ENCODE data around the gene GABARAPL2. TPM values are rescaled to one million over a fixed set of nuclear protein-coding genes. Genes with fewer than 3 reads are reported as not detected.
"Not testable (repeated sequence)": the region's sequence is repeated elsewhere in the genome, so short reads cannot be mapped to it uniquely, and the experiment has no call there.

GABARAPL2 gene
- total and polyA plus RNA-seq, 2 donors (not counting 1 experiment from before 2014, with no cell fraction given): 73.0 to 84.9 TPM

GRCh38 chr16:75541236-75541635 lies 24.9 kb upstream of the GABARAPL2 start:
- no peaks in the 10 kb centered on the region for H3K4me1 ChIP-seq (ENCODE audit: control insufficient read depth in 2 of 2, insufficient read depth in 2 of 2, low read length in 2 of 2)
- ATAC-seq (ENCODE audit: low read depth): no peak
- intact Hi-C loops (cut with micrococcal nuclease): no loop called here

GRCh38 chr16:75542462-75542861 lies 23.7 kb upstream of the GABARAPL2 start:
- H3K4me1 ChIP-seq (ENCODE audit: control insufficient read depth in 2 of 2, insufficient read depth in 2 of 2, low read length in 2 of 2); H3K79me2 ChIP-seq (ENCODE audit: control insufficient read depth, insufficient read depth, low read length); H3K4me1 Mint-ChIP-seq; H3K4me3 ChIP-seq (ENCODE audit: control extremely low read depth in 1 of 5, extremely low read depth in 1 of 5, insufficient read depth in 1 of 5, low read depth in 2 of 5, low read length in 4 of 5); CTCF ChIA-PET; H3K9me3 ChIP-seq (ENCODE audit: control extremely low read depth in 1 of 3, control insufficient read depth in 2 of 3, insufficient read depth in 1 of 3, low read length in 2 of 3); H3K9ac ChIP-seq (ENCODE audit: low read length); H3K4me3 Mint-ChIP-seq; H3K36me3 ChIP-seq (replicated peaks in 1 of 2; ENCODE audit: control extremely low read depth in 1 of 2, control insufficient read depth in 1 of 2, extremely low read depth in 1 of 2, insufficient read depth in 2 of 2, low read length in 1 of 2); H3K27ac Mint-ChIP-seq; DNase-seq; H4K20me1 ChIP-seq (ENCODE audit: control insufficient read depth, insufficient read depth, low read length, poor library complexity, severe bottlenecking); ATAC-seq (ENCODE audit: low read depth); H3K4me2 ChIP-seq (replicated peaks; ENCODE audit: low read depth, low read length, poor library complexity, severe bottlenecking); H3K9me3 Mint-ChIP-seq (ENCODE audit: insufficient read depth); H2AFZ ChIP-seq (ENCODE audit: insufficient read depth, low read depth, low read length, poor library complexity, severe bottlenecking); H3K27me3 Mint-ChIP-seq; H3K27ac ChIP-seq (ENCODE audit: low read length in 2 of 2); POLR2A ChIA-PET; intact Hi-C loops (cut with micrococcal nuclease); H3K27me3 ChIP-seq (replicated peaks in 1 of 4; ENCODE audit: control extremely low read depth in 1 of 4, control insufficient read depth in 3 of 4, insufficient read depth in 4 of 4, low read length in 3 of 4): not testable (repeated sequence)
- 100% methylated on average over 1 of the region's 8 CpGs for WGBS (ENCODE audit: insufficient coverage)

More at GRCh38 chr16:75541236-75541635, 24.9 kb upstream of the GABARAPL2 start:
- Histone ChIP-seq H3K27me3 (replicated peaks in 1 of 4; ENCODE audit: control extremely low read depth in 1 of 4, control insufficient read depth in 3 of 4, insufficient read depth in 4 of 4, low read length in 3 of 4) (no peaks in the 10 kb centered on the region), H3K9ac (ENCODE audit: low read length) (no peak overlapping the region), H3K27ac (ENCODE audit: low read length in 2 of 2) (no peak overlapping the region), H3K36me3 (replicated peaks in 1 of 2; ENCODE audit: control extremely low read depth in 1 of 2, control insufficient read depth in 1 of 2, extremely low read depth in 1 of 2, insufficient read depth in 2 of 2, low read length in 1 of 2) (no peaks in the 10 kb centered on the region), H2AFZ (ENCODE audit: insufficient read depth, low read depth, low read length, poor library complexity, severe bottlenecking) (no peak overlapping the region), H3K9me3 (ENCODE audit: control extremely low read depth in 1 of 3, control insufficient read depth in 2 of 3, insufficient read depth in 1 of 3, low read length in 2 of 3) (no peaks in the 10 kb centered on the region), H3K4me2 (replicated peaks; ENCODE audit: low read depth, low read length, poor library complexity, severe bottlenecking) (no peak overlapping the region), H4K20me1 (ENCODE audit: control insufficient read depth, insufficient read depth, low read length, poor library complexity, severe bottlenecking) (no peaks in the 10 kb centered on the region), H3K4me3 (ENCODE audit: control extremely low read depth in 1 of 5, extremely low read depth in 1 of 5, insufficient read depth in 1 of 5, low read depth in 2 of 5, low read length in 4 of 5) (no peak overlapping the region), H3K79me2 (ENCODE audit: control insufficient read depth, insufficient read depth, low read length) (no peaks in the 10 kb centered on the region)
- POLR2A ChIA-PET: no interaction called here
- DNase-seq: no peak
- CTCF ChIA-PET: interaction anchor here (0.7 kb wide), 1 partner anchor 312 kb away, joined by 4 read pairs; no protein-coding TSS in a partner anchor
- Mint-ChIP-seq H3K27me3 (no peaks in the 10 kb centered on the region), H3K27ac (no peak overlapping the region), H3K9me3 (ENCODE audit: insufficient read depth) (no peaks in the 10 kb centered on the region), H3K4me3 (no peak overlapping the region), H3K4me1 (no peaks in the 10 kb centered on the region)
- TF ChIP-seq CTCF (IDR thresholded peaks at IDR 0.05) (no peak), EZH2 (IDR thresholded peaks at IDR 0.05; ENCODE audit: borderline replicate concordance, insufficient read depth, low read depth, low read length, poor library complexity, severe bottlenecking) (no peak)
- 100% methylated on average over 2 of the region's 5 CpGs for WGBS (ENCODE audit: insufficient coverage)

- H3K9me3 Mint-ChIP-seq (ENCODE audit: insufficient read depth); H4K20me1 ChIP-seq (ENCODE audit: control insufficient read depth, insufficient read depth, low read length, poor library complexity, severe bottlenecking); DNase-seq; H3K79me2 ChIP-seq (ENCODE audit: control insufficient read depth, insufficient read depth, low read length); H3K4me2 ChIP-seq (replicated peaks; ENCODE audit: low read depth, low read length, poor library complexity, severe bottlenecking); H3K4me1 Mint-ChIP-seq; H3K4me3 ChIP-seq (ENCODE audit: control extremely low read depth in 1 of 5, extremely low read depth in 1 of 5, insufficient read depth in 1 of 5, low read depth in 2 of 5, low read length in 4 of 5); H3K27ac Mint-ChIP-seq; H3K36me3 ChIP-seq (replicated peaks in 1 of 2; ENCODE audit: control extremely low read depth in 1 of 2, control insufficient read depth in 1 of 2, extremely low read depth in 1 of 2, insufficient read depth in 2 of 2, low read length in 1 of 2); intact Hi-C loops (cut with micrococcal nuclease); H3K9me3 ChIP-seq (ENCODE audit: control extremely low read depth in 1 of 3, control insufficient read depth in 2 of 3, insufficient read depth in 1 of 3, low read length in 2 of 3); H3K27me3 ChIP-seq (replicated peaks in 1 of 4; ENCODE audit: control extremely low read depth in 1 of 4, control insufficient read depth in 3 of 4, insufficient read depth in 4 of 4, low read length in 3 of 4); H2AFZ ChIP-seq (ENCODE audit: insufficient read depth, low read depth, low read length, poor library complexity, severe bottlenecking); H3K4me3 Mint-ChIP-seq; H3K27me3 Mint-ChIP-seq; ATAC-seq (ENCODE audit: low read depth); H3K9ac ChIP-seq (ENCODE audit: low read length); POLR2A ChIA-PET; H3K27ac ChIP-seq (ENCODE audit: low read length in 2 of 2); CTCF ChIA-PET; H3K4me1 ChIP-seq (ENCODE audit: control insufficient read depth in 2 of 2, insufficient read depth in 2 of 2, low read length in 2 of 2): not testable (repeated sequence)
- WGBS (ENCODE audit: insufficient coverage): no CpG with 5 or more reads among the region's 1 CpG
Observed at GRCh38 chr16:75545879-75546278, 20.3 kb upstream of the GABARAPL2 start.
